Measurements from ENCODE around the gene B3GAT1. TPM values are rescaled to one million over a fixed set of nuclear protein-coding genes. Genes with fewer than 3 reads are reported as not detected.

The B3GAT1 gene
- total RNA-seq, 1 experiment from 2014 or later: not detected

DNA sequence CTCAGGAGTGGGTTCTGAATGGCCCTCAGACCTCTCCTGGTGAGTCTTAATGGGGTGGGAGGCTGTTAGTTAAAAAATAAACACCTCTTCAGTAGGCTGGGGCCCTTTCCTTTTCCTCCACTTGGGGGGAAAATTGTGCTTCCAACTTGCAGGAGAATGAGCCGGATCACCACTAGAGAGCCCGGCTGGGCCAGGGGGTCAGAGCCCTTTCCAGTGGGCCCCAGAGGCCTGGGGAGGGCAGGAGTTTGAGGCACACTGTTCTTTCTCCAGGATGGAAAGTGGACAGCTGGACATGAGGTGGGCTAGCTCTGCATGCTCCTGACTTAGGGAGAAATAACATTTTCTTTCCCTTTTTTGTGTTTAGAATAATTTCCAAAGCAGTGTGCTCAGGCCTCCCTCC lies 32.8 kb downstream of the B3GAT1 start:
- DNase-seq (ENCODE audit: low read depth, low spot score) (no peak), ATAC-seq (no peak)
- Histone ChIP-seq H3K4me2 (ENCODE audit: low read length) (no peak overlapping the region), H3K4me1 (ENCODE audit: control insufficient read depth in 1 of 2, insufficient read depth in 2 of 2, low read length in 2 of 2) (no peaks in the 10 kb centered on the region), H4K20me1 (ENCODE audit: insufficient read depth) (no peaks in the 10 kb centered on the region), H3K9me3 (ENCODE audit: control insufficient read depth in 1 of 2, insufficient read depth in 1 of 2, low read depth in 1 of 2, low read length in 2 of 2) (no peaks in the 10 kb centered on the region), H3K79me2 (ENCODE audit: insufficient read depth, low read length) (no peaks in the 10 kb centered on the region), H3K9me2 (ENCODE audit: insufficient read depth) (no peaks in the 10 kb centered on the region), H3K27ac (ENCODE audit: low read depth, low read length) (no peak overlapping the region), H3K27me3 (ENCODE audit: insufficient read depth, low read length) (no peaks in the 10 kb centered on the region), H3K36me3 (ENCODE audit: control insufficient read depth in 1 of 2, insufficient read depth in 2 of 2, low read length in 2 of 2) (no peaks in the 10 kb centered on the region), H3K9ac (ENCODE audit: low read length) (no peak overlapping the region), H3K4me3 (replicated peaks in 1 of 2; ENCODE audit: low read depth in 1 of 2, low read length in 2 of 2) (no peak overlapping the region), H2AFZ (ENCODE audit: low read depth, low read length, poor library complexity, severe bottlenecking) (no peak overlapping the region)
- ChIA-PET POLR2A (no interaction called here), RAD21 (ENCODE audit: low non-redundant PET in 1 of 2, low total read pairs in 2 of 2, uncharacterized antibody in 2 of 2, unreplicated experiment in 2 of 2) (no interaction called here), CTCF (no interaction called here)
- TF ChIP-seq EZH2phosphoT487 (IDR thresholded peaks at IDR 0.05; ENCODE audit: borderline replicate concordance): no peak
- no peak for TF ChIP-seq ZNF274 (IDR thresholded peaks at IDR 0.05; ENCODE audit: low read depth, low read length)
- intact Hi-C loops (cut with micrococcal nuclease): no loop called here
- no TSS peak for BruUV-seq (replicated peaks)

DNA sequence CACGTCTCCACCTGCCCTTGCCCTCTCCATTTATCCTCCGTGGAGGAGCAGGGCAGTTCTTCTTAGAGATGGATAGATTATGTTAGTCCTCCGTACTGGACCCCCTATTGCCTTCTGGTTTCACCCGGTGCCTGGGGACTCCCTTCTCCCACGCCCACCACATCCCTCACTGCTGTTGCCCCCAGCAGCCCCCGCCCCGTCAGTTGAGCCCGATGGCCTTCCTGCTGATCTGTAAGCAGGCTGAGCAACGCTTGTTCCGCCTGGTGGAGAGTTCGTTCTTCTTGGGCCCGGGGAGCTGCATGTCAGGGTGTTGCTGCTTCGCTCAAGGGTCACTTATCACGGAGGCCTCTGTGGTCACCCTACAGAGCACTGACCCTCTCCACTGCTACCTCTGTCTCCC lies 34.2 kb downstream of the B3GAT1 start:
- no peaks in the 10 kb centered on the region for H3K27me3 ChIP-seq (ENCODE audit: insufficient read depth, low read length)
- H4K20me1 ChIP-seq (ENCODE audit: insufficient read depth): no peaks in the 10 kb centered on the region
- RAD21 ChIA-PET (ENCODE audit: low non-redundant PET in 1 of 2, low total read pairs in 2 of 2, uncharacterized antibody in 2 of 2, unreplicated experiment in 2 of 2): no interaction called here
- intact Hi-C loops (cut with micrococcal nuclease): no loop called here
- H3K36me3 ChIP-seq (ENCODE audit: control insufficient read depth in 1 of 2, insufficient read depth in 2 of 2, low read length in 2 of 2): no peaks in the 10 kb centered on the region
- H3K9ac ChIP-seq (ENCODE audit: low read length): no peak overlapping the region
- POLR2A ChIA-PET: no interaction called here
- no TSS peak for BruUV-seq (replicated peaks)
- no peaks in the 10 kb centered on the region for H3K9me3 ChIP-seq (ENCODE audit: control insufficient read depth in 1 of 2, insufficient read depth in 1 of 2, low read depth in 1 of 2, low read length in 2 of 2)
- H3K4me3 ChIP-seq (replicated peaks in 1 of 2; ENCODE audit: low read depth in 1 of 2, low read length in 2 of 2): no peak overlapping the region
- no peak overlapping the region for H3K27ac ChIP-seq (ENCODE audit: low read depth, low read length)
- no peak for ATAC-seq
- no peaks in the 10 kb centered on the region for H3K4me1 ChIP-seq (ENCODE audit: control insufficient read depth in 1 of 2, insufficient read depth in 2 of 2, low read length in 2 of 2)
- no peak overlapping the region for H2AFZ ChIP-seq (ENCODE audit: low read depth, low read length, poor library complexity, severe bottlenecking)
- CTCF ChIA-PET: no interaction called here
- H3K79me2 ChIP-seq (ENCODE audit: insufficient read depth, low read length): no peaks in the 10 kb centered on the region
- H3K9me2 ChIP-seq (ENCODE audit: insufficient read depth): no peaks in the 10 kb centered on the region
- DNase-seq (ENCODE audit: low read depth, low spot score): no peak
- TF ChIP-seq, protein P1, sequence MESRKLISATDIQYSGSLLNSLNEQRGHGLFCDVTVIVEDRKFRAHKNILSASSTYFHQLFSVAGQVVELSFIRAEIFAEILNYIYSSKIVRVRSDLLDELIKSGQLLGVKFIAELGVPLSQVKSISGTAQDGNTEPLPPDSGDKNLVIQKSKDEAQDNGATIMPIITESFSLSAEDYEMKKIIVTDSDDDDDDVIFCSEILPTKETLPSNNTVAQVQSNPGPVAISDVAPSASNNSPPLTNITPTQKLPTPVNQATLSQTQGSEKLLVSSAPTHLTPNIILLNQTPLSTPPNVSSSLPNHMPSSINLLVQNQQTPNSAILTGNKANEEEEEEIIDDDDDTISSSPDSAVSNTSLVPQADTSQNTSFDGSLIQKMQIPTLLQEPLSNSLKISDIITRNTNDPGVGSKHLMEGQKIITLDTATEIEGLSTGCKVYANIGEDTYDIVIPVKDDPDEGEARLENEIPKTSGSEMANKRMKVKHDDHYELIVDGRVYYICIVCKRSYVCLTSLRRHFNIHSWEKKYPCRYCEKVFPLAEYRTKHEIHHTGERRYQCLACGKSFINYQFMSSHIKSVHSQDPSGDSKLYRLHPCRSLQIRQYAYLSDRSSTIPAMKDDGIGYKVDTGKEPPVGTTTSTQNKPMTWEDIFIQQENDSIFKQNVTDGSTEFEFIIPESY (IDR thresholded peaks at IDR 0.05; ENCODE audit: extremely low read depth, insufficient replicate concordance, low read length): no peak
- TF ChIP-seq JUND (IDR thresholded peaks at IDR 0.05) (no peak), TCF7L2 (IDR thresholded peaks at IDR 0.05; ENCODE audit: borderline replicate concordance, extremely low read depth, insufficient read depth, insufficient read length) (no peak), YY1 (IDR thresholded peaks at IDR 0.05; ENCODE audit: extremely low read depth, insufficient replicate concordance, low read depth, low read length) (no peak), FOSL1 (IDR thresholded peaks at IDR 0.05; ENCODE audit: low read depth) (no peak), SRF (IDR thresholded peaks at IDR 0.05; ENCODE audit: low read depth) (no peak), ZFX (IDR thresholded peaks at IDR 0.05) (no peak), CBX3 (IDR thresholded peaks at IDR 0.05; ENCODE audit: low read depth) (no peak), SIN3A (IDR thresholded peaks at IDR 0.05; ENCODE audit: low read depth) (no peak), POLR2AphosphoS5 (IDR thresholded peaks at IDR 0.05; ENCODE audit: low read depth, low read length) (no peak), EZH2phosphoT487 (IDR thresholded peaks at IDR 0.05; ENCODE audit: borderline replicate concordance) (no peak), RAD21 (IDR thresholded peaks at IDR 0.05; ENCODE audit: low read depth) (no peak)
- TF ChIP-seq, protein P2, sequence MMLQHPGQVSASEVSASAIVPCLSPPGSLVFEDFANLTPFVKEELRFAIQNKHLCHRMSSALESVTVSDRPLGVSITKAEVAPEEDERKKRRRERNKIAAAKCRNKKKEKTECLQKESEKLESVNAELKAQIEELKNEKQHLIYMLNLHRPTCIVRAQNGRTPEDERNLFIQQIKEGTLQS (IDR thresholded peaks at IDR 0.05): no peak
- H3K4me2 ChIP-seq (ENCODE audit: low read length): no peak overlapping the region

Data from HCT116 (cell line).